ENCODE results near the gene IL20RA.

IL20RA gene

DNA sequence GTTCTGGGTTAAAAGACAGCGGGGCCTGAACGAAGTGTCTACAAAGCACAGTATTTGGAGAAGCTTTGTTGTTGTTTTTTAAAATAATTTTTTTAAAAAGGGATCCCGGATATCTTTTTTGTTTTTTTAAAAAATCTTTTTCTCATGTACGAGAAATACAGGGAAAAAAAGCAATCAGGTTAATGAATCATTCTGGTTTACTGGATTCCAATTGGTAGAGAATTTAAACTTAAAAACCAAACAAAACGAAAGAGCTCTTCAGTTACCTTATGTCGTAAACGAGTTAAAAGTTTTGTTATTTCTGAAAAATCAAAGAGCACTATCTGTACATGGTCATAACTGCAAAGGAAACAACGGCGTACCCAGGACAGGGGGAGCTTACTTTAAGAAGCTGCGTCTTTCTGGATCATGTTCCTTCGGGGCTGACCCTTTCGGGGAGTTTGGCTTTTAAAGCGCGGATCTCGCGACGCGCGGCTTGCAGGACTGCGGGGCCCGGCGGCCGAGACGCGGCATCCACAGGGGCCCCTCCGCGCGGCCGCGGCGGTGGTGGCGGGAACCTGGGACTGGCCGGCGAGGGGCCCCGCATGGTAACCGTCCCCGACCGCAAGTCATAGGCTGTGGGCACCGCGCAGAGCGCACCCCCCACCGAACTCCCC is 927 bp downstream of the IL20RA start:
- no peak for DNase-seq

DNA sequence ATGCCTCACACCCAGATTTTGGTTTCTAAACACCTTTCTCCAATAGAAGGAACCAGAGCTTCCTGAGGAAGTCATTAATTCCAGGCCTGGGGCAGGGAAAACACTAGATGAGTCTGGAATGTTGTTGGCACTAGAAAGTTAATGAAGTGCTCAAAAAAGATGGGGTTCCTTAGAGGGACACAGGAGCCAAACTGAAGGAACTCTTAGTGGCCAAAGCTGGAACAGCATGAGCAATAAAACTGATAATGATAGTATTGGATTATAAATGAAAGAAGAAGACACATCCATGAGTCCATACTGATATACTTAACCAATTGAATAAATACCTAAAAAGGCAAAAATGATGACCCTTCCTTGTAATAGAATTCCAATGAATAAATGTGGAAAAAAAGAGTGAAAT is 4.4 kb downstream of the IL20RA start:
- DNase-seq = no peak

DNA sequence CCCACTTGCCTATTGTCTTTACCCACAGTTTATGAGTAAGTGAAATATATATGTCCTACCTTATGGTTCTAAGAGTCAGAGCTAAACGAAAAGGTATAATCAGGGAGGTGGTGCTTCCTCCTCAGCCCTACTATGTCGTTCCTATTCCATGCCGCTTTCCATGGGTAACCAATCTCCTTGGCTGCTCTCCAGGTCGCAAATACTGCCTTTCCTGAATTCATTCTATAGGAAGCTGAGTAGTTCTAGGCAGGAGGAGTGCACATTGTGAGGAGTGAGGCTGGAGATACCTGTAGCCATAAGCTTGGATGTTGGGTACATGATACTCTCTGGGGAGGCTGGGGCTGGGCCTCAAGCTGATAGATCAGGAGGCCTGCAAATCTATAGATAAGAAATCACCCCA is 5.8 kb downstream of the IL20RA start:
- no peak for DNase-seq

DNA sequence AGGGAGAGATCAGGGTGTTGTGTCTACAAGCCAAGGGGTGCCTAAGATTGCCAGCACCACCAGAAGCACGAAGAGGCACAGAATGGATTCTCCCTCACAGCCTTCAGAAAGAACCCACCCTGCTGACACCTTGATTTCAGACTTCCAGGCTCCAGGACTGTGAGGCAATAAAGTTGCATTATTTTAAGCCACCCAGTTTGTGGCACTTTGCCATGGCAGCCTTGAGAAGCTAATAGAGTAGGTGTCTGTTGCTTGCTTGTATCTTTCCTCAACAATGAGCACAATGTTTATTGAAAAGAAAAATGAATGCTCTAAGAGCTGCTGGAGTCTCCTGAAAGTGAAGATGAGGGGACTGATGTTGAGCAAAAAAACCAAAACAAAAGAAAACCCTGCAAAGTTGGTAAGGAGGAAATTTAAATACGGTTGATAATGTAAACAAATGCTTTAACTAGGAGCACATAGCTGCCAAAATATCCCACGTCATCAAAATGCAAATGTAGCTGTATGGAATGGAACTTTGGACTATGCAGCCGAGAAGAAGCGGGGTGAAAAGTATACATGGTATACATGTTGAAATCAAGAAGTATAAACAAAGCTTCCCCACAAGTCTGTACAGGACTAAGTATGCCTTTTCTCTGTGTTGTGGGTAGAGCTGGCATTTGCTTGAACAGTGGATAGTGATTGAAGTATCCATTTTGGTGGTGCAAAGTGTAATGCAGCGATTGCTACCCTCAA is 8.0 kb downstream of the IL20RA start:
- DNase-seq = no peak

DNA sequence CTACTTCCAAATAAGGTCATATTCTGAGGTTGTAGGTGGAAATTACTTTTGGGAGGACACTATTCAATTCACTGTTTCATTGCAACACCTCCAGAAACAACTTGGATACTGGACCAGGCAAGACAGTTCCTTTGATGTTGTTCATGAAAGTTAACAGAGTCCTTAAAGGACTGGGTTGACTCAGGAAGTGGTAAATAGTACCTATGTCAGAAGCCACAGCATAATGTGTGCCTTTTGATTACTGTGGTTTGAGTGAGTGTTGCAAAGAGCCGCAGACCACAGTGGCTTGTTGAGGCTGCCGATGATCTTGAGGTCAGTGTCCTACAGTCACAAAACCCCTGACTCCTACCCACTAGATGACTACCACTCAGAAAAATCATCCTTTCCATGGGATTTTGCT is 10.9 kb downstream of the IL20RA start:
- DNase-seq = peak; percentile 18 to 39

DNA sequence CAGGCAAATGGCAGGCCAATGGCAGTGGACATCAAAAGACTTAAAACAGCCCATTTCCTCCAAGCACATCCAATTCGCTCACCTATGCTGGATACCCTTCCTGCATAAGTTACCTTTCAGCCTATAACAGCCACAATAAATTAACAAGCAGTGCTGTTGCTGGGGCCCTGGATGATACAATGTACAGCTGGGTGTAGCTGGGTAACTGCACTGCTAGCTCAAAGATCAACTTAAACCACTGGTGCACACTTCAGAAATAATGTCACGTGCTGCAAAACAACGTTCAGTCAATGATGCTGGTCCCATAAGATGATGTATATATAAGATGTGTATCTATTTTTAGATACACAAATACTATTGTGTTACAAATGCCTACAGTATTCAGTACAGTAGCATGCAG is 13.6 kb downstream of the IL20RA start:
- no peak for DNase-seq

DNA sequence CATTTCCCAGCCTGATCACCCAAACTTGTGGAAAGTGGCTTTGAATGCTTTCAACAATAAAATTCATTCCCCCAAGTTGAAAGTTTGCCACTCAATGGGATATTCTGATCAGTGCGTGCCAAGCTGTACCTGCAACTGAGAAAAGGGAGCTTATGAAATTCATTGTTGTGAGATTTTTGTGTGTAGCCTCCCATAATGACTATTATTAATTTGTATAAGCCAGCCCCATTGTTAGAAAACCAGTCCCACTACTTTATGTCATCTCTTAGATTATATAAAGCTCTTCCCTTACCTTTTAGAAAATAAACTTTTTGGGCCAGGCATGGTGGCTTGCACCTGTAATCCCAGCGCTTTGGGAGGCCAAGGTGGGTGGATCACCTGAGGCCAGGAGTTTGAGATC is 15.9 kb downstream of the IL20RA start:
- no peak for DNase-seq

DNA sequence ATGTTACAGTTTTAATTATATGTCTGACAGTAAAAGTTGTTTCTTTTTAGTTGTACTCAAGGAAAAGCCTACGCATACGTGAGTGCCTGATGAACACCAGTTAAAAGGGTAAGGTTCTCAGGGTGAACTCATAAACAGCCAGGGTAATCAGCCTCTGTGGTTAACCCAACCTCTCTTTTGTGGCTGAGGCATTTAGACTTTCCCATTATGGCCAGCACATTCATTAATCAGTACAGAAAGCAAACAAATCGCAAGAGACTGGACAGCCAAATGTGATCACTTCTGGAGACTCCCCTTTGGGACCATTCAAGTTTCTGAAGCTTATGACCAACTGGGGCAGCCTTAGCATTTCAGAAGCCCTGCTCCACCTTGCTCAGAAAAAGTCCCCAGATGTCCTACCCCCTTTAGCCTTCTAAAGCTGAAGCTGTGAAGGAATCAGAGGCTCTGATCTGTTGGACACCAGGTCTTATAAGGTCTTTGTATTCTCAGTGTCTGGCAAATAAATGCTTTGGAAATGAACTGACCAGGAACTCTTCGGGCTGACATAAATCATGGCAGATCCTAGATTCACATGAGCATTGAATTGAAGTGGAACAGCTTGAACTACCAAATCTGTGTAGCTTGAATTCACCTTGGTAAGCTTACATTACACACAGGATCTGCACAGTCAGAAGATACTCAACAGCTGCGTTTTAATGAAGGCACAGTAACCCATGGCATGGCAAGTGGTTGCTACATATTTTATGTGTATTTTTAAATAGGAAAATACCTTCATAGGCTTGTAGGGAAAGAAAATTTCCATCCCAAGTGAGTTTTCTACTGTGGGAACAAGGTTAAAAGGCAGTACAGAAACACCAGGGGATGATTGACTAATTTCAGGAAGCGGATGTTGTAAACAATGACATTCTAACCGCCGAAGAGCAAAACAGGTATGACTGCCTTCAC is 18.7 kb downstream of the IL20RA start:
- DNase-seq = no peak

DNA sequence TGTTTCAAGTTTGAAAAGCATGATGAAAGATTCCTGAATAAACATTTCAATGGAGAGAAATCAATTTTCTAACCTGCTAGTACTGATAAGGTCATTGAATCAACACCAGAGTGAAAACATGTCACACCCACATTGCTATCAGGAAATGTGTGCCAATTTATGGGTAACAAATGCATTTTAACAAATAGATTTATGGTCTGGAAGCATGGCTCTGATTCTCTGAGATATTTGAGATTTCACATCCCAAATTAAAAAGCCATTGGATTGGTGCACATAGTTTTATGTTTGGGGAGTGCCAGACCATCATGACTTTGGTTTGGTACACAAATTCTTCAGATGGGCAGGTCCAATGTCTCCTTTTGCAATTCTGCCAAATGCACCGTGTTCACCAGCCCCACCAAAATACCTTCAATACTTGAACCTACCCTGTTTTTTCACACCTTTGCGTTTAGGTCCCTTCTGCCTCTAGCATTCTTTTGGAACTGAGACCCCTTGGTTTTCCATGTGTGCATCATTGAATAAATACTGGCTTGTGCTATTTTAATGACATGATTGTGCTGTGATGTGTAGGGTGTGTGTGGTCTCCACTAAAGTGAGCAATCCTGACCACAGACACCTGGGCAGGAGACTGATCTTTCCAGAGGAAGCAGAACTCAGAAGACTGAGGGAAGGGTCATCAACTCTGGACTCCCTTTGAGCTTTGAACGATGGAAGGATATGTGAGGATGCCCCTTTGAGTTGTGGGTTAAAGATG is 20.4 kb downstream of the IL20RA start:
- no peak for DNase-seq

DNA sequence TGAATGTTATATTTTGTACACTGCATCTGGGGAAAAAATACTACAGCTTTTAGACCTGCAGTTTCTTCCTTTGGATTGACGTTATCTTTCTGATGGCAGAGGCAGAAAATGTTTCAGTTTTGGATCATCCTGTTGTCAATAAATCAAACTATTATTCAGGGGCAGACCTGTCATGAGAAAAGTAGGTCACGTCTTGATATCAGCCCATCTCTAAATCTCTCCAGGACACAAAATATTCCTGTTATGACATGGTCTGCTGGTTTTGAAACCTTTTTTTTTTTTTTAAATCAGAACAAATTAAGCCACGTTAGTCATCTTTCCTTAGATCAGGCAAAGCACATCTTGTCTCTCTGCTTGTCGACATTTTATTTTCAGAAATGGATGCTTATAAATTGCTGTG is 24.0 kb downstream of the IL20RA start:
- no peak for DNase-seq

DNA sequence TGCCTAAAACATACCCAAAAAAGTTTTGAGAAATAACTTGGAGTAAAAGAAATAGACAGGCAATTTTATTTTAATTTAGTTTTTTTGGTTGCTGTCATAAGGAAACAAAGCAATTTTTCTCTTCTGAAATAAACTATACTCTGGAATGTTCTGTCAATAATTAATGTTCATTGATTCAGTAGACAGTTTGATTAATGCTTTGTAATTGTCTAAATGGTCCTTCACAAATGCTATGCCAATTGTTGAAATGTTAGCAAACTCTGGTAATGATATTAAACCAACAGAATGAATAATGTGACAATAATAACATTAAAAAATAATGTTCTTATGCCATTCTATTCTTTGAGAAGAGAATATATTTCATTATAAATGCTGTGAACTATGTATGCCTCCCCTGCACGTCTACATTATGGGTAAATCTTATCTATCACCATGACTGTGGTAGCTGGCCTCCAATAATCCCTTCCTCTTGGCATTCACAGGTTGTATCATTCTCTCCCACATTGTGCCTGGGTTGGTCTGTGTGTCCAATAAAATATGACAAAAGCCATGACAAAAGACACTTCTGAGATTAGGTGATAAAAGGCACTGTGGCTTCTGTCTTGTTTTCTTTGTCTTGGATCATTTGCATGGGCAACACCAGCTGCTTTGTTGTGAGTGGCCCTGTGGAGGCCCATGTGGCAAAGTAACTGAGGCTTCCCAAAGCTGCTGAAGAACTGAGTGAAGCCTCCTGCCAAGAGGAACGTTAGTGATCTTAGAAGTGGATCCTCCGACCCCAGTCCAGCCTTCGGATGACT is 25.1 kb downstream of the IL20RA start:
- DNase-seq = no peak

DNA sequence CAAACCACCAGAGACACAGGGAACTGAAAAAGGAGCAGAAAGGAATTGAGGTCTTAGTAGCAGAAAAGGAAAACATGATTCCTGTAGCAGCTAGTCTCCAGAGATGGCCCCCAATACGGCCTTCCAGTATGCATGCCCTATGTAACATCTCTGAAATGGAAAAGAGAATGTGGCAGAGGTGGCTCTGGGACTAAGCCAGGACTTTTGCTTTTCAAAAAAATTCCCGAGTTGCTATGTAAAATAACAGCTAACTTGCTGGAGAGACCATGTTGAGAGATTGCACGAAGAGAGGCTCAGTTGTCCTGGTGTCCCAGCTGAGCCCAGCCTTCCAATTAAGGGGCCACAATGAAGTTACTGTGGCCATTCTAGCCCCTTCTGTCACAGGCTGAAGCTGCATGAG is 27.7 kb downstream of the IL20RA start:
- DNase-seq = no peak

DNA sequence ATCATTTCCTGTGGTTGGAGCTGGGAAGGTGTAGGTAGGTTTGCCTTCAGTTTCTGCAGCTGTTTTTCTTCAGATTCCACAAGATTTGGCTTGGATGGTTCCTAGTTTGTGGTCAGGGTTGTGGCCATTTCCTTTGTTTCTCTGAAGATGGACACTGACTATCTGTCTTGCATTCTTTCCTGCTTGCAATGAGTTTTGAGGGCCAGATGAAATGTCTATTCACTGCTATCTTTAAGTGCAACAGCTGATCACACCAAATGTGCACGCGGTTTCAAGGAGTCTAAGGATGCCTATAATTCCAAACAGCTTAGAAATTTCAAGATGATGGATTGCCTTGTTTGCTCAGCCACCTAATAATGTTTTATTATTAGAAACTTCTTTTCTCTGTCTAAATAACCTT is 28.4 kb downstream of the IL20RA start:
- DNase-seq = no peak

DNA sequence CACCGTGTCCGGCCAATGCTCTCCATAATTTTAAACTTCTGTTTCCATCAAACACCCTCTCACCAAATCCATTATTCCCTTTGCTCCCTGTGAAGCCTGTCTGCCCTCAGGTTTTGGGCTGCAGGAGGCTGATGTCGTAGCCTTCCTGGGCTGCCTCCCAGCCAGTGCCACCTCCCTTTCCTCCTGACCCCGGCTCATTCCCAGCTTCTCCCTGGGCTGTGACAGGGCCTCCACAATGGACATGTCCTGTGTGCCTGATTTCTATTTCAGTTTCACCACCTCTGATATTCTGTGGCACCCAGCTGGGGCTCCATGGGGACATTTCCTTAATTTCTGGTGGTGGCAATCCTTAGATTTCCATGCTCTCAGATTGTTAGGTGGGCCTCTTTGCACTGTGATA is 28.8 kb downstream of the IL20RA start:
- no peak for DNase-seq

DNA sequence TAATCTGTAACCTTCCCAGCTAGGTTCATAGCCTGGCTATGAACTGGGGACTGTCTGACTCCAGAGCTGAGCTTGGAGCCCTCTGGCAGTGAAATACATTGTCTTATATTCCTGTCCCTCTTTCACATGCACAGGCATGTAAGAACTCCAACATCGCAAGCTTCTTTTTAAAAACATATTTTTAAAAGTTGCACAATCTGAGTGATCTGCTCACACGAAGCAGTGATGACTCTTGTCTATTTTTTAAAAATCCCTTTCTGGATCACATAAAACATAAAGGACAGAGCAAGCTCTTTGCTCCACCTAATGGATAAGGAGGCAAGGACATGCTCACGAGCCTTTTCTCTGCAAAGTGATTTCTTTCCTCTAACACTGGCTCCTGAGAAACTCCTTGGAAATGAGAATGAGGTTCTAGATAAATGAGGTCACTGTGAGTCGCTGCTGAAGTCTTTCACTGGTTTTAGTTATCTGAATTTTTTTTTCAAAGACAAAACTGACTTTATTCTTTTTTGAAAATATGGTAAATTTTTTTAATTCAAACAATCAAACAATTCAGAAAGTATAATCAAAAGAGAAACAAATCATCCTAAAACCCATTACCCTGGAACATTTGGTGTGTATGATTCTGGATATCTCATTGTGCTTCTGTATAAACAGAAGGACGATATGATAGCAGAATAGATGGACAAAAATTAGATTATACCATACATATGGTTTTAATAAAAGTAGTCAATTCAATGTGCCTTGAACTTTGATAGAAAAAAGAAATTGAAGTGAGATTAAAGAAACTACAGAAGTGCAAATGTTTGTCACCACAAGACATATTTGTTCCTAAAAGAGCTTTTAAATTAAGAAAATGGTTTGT is 30.8 kb downstream of the IL20RA start:
- no peak for DNase-seq

DNA sequence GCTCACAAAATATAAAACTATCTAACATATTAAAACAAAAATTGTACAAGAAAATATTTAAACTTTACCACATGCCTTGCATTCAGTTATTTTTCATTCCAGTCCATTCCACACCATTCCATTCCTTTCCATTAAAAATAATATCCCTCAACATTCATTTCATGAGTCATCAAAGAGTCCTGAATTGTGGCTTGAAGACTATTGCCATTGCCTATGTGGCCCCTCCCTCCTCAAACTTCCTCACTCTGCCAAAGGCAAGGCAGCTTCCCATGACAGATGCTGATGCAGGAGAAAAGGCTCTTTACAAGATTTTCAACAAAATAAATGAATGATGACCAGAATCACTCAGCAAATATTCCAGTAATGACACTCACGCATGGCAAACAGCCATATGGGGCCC is 31.7 kb downstream of the IL20RA start:
- no peak for DNase-seq

DNA sequence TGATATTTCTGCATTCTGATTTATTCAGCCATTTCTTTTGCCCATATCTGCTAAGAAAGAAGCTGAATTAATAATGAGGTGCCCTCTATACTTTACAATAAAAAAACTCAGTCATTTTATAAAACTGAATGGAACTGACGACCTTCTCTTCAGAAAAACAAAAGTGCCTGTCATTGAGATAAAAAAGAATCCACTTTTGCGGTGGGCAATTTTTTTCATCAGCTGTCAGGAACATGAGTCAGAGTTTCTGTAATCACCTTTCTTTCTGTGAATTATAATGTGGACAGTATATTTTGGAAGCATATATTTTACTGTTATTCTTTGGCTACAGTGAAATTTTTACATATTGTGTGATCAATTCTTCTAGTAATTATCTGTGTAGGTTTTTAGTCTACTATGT is 33.4 kb downstream of the IL20RA start:
- no peak for DNase-seq

DNA sequence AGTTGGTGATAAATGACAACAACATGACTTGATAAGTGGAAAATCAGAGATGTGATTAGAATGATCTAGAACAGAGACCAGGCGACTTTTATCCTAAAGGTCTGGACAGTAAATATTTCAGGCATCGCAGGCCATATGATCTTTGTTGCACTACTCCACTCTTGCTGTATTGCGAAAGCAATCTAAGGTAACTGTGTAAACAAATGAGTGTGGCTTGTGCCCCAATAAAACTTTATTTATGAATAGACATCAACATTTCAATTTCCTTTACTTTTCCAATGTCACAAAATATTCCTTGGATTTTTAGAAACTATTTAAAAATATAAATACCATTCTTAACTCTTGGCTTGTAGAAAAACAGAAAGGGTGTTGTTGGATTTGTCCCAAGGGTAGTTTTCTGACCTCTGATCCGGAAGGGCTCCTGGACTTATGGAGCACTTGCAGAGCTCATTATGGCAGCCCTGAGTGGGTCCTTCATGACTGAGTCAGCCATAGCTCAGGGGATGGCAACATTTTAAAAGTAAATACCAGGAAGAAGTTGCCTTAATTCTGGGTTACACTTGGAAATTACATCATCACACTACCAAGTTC is 34.5 kb downstream of the IL20RA start:
- DNase-seq = no peak

DNA sequence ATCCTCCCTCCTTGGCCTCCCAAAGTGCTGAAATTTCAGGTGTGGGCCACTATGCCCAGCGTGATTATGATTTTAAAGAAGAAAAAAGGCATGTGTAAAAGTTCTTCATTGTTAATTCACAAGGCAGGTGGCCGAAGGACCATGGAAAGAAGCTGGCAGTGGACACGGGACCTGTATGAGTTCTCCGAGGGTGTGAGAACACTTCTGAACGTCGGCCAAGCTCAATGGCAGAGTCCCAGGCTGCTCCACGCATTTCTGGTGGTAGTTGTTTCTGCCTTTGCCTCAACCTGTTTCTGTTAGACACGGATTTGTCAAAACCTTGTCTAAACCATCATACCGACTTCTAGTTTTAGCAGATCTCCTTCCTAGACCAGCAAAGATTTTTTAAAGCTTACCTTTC is 36.6 kb downstream of the IL20RA start:
- no peak for DNase-seq

DNA sequence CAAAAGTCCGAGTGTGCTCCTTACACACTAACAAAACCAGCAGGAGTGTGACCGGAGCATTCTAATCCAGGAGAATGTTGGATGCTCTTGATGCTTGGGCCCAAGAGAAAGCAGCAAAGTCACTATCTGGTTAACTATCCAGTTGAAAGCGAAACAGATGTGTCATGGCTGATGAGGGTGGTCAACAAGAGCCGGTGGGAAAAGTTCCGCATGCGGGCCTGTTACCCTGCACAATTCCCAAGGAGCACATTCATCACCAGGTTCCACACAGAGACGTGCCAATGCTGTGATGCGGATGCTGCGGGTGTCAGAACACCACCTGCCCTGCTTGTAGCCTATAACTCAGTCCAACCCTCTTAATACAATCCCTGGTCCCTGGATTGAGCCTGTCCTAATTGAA is 38.7 kb downstream of the IL20RA start:
- DNase-seq = no peak

DNA sequence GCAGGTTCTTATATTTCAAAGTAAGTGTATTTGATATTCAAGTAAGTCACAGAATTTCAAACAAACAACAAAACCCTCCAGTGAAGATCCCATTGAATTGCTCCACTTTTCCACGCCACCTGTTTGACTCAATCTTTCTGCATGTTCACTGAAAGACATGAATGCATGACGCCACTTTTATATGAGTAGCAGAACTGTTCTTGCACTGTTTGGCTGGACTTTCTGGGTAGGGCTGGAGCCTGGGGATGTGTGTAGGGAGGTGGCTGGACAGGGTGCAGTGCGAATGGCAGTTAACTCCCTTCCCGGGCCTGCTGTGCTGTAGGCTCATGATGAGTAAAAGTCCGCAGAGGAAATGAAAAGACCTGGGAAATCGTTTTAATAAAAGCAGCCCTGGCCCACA is 39.7 kb downstream of the IL20RA start:
- DNase-seq = no peak
